ENCODE measurements around the gene ARHGAP26. TPM values are rescaled to one million over a fixed set of nuclear protein-coding genes. Genes with fewer than 3 reads are reported as not detected.

The ARHGAP26 gene
- total RNA-seq, 1 experiment from 2014 or later: 34.5 TPM

- Histone ChIP-seq H4K20me1 (ENCODE audit: insufficient read depth) (no peaks in the 10 kb centered on the region), H3K4me2 (ENCODE audit: low read length) (no peak overlapping the region), H3K27me3 (ENCODE audit: insufficient read depth, low read length) (no peaks in the 10 kb centered on the region), H3K27ac (ENCODE audit: low read depth, low read length) (no peak overlapping the region), H3K9me3 (ENCODE audit: control insufficient read depth in 1 of 2, insufficient read depth in 1 of 2, low read depth in 1 of 2, low read length in 2 of 2) (no peaks in the 10 kb centered on the region), H2AFZ (ENCODE audit: low read depth, low read length, poor library complexity, severe bottlenecking) (no peak overlapping the region), H3K4me1 (ENCODE audit: control insufficient read depth in 1 of 2, insufficient read depth in 2 of 2, low read length in 2 of 2) (no peaks in the 10 kb centered on the region), H3K4me3 (replicated peaks in 1 of 2; ENCODE audit: low read depth in 1 of 2, low read length in 2 of 2) (no peak overlapping the region), H3K9ac (ENCODE audit: low read length) (no peak overlapping the region), H3K36me3 (ENCODE audit: control insufficient read depth in 1 of 2, insufficient read depth in 2 of 2, low read length in 2 of 2) (no peaks in the 10 kb centered on the region), H3K9me2 (ENCODE audit: insufficient read depth) (no peaks in the 10 kb centered on the region), H3K79me2 (ENCODE audit: insufficient read depth, low read length) (no peaks in the 10 kb centered on the region)
- intact Hi-C loops (cut with micrococcal nuclease): no loop called here
- TF ChIP-seq POLR2AphosphoS5 (IDR thresholded peaks at IDR 0.05; ENCODE audit: low read depth, low read length): no peak
- TF ChIP-seq EGR1 (IDR thresholded peaks at IDR 0.05; ENCODE audit: low read depth): no peak
- no peak for TF ChIP-seq REST (IDR thresholded peaks at IDR 0.05; ENCODE audit: low read depth)
- TF ChIP-seq EZH2phosphoT487 (IDR thresholded peaks at IDR 0.05; ENCODE audit: borderline replicate concordance): no peak
- ChIA-PET POLR2A (no interaction called here), CTCF (no interaction called here), RAD21 (ENCODE audit: low non-redundant PET in 1 of 2, low total read pairs in 2 of 2, uncharacterized antibody in 2 of 2, unreplicated experiment in 2 of 2) (no interaction called here)
- DNase-seq (ENCODE audit: low read depth, low spot score) (no peak), ATAC-seq (no peak)
- BruUV-seq (replicated peaks): no TSS peak
Observed at GRCh38 chr5:143072734-143073133, 302.6 kb downstream of the ARHGAP26 start.

GRCh38 chr5:143073766-143074165, 303.6 kb downstream of the ARHGAP26 start:
- H3K27me3 ChIP-seq (ENCODE audit: insufficient read depth, low read length): no peaks in the 10 kb centered on the region
- H3K4me3 ChIP-seq (replicated peaks in 1 of 2; ENCODE audit: low read depth in 1 of 2, low read length in 2 of 2): no peak overlapping the region
- TF ChIP-seq ZFX (IDR thresholded peaks at IDR 0.05): no peak
- TF ChIP-seq REST (IDR thresholded peaks at IDR 0.05; ENCODE audit: low read depth): no peak
- TF ChIP-seq EZH2phosphoT487 (IDR thresholded peaks at IDR 0.05; ENCODE audit: borderline replicate concordance): no peak
- TF ChIP-seq SP1 (IDR thresholded peaks at IDR 0.05; ENCODE audit: low read depth): no peak
- TF ChIP-seq TCF7L2 (IDR thresholded peaks at IDR 0.05; ENCODE audit: borderline replicate concordance, extremely low read depth, insufficient read depth, insufficient read length): no peak
- no peak for TF ChIP-seq CBX3 (IDR thresholded peaks at IDR 0.05; ENCODE audit: low read depth)
- intact Hi-C loops (cut with micrococcal nuclease): no loop called here
- no peaks in the 10 kb centered on the region for H3K36me3 ChIP-seq (ENCODE audit: control insufficient read depth in 1 of 2, insufficient read depth in 2 of 2, low read length in 2 of 2)
- H3K9me2 ChIP-seq (ENCODE audit: insufficient read depth): no peaks in the 10 kb centered on the region
- no peaks in the 10 kb centered on the region for H3K9me3 ChIP-seq (ENCODE audit: control insufficient read depth in 1 of 2, insufficient read depth in 1 of 2, low read depth in 1 of 2, low read length in 2 of 2)
- H3K4me2 ChIP-seq (ENCODE audit: low read length): no peak overlapping the region
- H3K4me1 ChIP-seq (ENCODE audit: control insufficient read depth in 1 of 2, insufficient read depth in 2 of 2, low read length in 2 of 2): no peaks in the 10 kb centered on the region
- no peak overlapping the region for H3K9ac ChIP-seq (ENCODE audit: low read length)
- DNase-seq (ENCODE audit: low read depth, low spot score) (no peak), ATAC-seq (no peak)
- no peaks in the 10 kb centered on the region for H4K20me1 ChIP-seq (ENCODE audit: insufficient read depth)
- ChIA-PET CTCF (no interaction called here), POLR2A (no interaction called here), RAD21 (ENCODE audit: low non-redundant PET in 1 of 2, low total read pairs in 2 of 2, uncharacterized antibody in 2 of 2, unreplicated experiment in 2 of 2) (no interaction called here)
- H3K79me2 ChIP-seq (ENCODE audit: insufficient read depth, low read length): no peaks in the 10 kb centered on the region
- no TSS peak for BruUV-seq (replicated peaks)
- H3K27ac ChIP-seq (ENCODE audit: low read depth, low read length): no peak overlapping the region
- H2AFZ ChIP-seq (ENCODE audit: low read depth, low read length, poor library complexity, severe bottlenecking): no peak overlapping the region
